ENCODE measurements around the gene FOXP1. TPM values are rescaled to one million over a fixed set of nuclear protein-coding genes. Genes with fewer than 3 reads are reported as not detected.

Gene FOXP1
- total RNA-seq, 4 donors from 2014 or later, result 169 to 300 (median 202) TPM

DNA sequence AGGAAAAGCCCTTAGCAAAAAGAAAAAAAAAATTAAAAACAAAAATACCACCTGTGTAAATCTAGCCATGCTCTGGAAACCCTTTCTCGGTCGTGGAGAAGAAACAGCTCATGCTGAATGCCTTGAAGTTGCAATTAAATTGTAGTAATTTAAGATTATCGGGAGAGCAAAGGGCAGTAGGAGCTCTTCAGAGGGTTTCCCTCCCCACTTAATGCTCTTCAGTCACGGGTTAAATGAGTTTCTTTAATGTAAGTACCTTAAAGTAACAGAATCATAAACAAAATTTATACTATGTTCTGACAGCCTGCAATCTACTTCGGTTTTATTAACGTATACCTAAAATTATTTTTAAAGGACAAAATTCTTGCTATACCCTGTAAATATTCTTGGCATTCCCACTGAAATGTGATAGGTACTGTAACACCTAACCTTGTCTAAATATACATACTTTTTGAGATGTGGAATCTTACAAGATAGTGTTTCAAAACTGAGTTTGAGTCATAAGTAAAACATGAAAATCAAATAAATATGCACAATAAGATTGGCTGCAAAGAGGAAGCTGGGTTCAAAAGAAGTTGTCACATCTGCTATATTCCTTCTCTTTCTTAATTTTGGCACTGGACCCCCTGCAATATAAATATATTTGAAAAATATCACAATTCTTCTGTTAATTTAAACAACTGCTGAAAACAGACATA lies 5.3 kb downstream of the FOXP1 start:
- ATAC-seq, result no peak
- TF ChIP-seq POLR2AphosphoS5 (IDR thresholded peaks at IDR 0.05), result no peak
- TF ChIP-seq, protein P1, sequence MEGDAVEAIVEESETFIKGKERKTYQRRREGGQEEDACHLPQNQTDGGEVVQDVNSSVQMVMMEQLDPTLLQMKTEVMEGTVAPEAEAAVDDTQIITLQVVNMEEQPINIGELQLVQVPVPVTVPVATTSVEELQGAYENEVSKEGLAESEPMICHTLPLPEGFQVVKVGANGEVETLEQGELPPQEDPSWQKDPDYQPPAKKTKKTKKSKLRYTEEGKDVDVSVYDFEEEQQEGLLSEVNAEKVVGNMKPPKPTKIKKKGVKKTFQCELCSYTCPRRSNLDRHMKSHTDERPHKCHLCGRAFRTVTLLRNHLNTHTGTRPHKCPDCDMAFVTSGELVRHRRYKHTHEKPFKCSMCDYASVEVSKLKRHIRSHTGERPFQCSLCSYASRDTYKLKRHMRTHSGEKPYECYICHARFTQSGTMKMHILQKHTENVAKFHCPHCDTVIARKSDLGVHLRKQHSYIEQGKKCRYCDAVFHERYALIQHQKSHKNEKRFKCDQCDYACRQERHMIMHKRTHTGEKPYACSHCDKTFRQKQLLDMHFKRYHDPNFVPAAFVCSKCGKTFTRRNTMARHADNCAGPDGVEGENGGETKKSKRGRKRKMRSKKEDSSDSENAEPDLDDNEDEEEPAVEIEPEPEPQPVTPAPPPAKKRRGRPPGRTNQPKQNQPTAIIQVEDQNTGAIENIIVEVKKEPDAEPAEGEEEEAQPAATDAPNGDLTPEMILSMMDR (IDR thresholded peaks at IDR 0.05), result no peak
- WGBS, 2 donors (ENCODE audit: low coverage in 1 of 2), result 27 to 39% methylated on average over 6 of the region's 6 CpGs
- peaks cover 4 to 61% (median 7%) of the 10 kb centered on the region in 3 donors for H3K4me1 ChIP-seq
- H3K4me3 ChIP-seq, result peak overlapping the region; percentile 61 to 89
- H3K27ac ChIP-seq, result peak overlapping the region; percentile 75 to 100 (median 88)
- H3K27me3 ChIP-seq, result no peaks in the 10 kb centered on the region
- H3K9me3 ChIP-seq, result no peaks in the 10 kb centered on the region
- H3K36me3 ChIP-seq, result no peaks in the 10 kb centered on the region

DNA sequence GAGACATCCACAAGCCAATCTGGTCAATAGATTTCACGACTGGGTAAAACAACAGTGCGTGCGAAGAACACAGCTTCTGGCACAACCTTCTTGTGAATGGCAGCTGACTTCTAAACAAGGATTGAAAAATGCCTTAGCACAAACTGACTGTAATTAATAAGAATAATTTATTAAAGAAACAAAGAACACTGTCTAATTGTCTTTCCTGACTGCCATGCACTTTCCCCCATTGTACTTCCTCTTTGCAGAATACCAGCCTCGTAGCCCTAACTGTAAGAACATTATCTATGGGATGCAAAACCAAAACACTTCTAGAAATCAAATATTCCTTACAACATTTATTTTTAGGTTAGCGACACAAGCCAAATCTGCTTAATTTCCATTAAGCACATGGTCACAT lies 6.5 kb downstream of the FOXP1 start:
- H3K27me3 ChIP-seq, result no peaks in the 10 kb centered on the region
- peaks cover 4 to 71% (median 7%) of the 10 kb centered on the region in 3 donors for H3K4me1 ChIP-seq
- WGBS, 2 donors (ENCODE audit: low coverage in 1 of 2), result 27 to 50% methylated on average over 5 of the region's 5 CpGs
- H3K36me3 ChIP-seq, result no peaks in the 10 kb centered on the region
- H3K4me3 ChIP-seq, result peak overlapping the region; percentile 61 to 89
- H3K9me3 ChIP-seq, result no peaks in the 10 kb centered on the region
- no peak for TF ChIP-seq POLR2A (IDR thresholded peaks at IDR 0.05)
- no peak for TF ChIP-seq EP300 (IDR thresholded peaks at IDR 0.05)
- no peak for TF ChIP-seq POLR2AphosphoS5 (IDR thresholded peaks at IDR 0.05)
- TF ChIP-seq, protein P1 (IDR thresholded peaks at IDR 0.05), result no peak
- no peak for ATAC-seq
- H3K27ac ChIP-seq, result peak overlapping the region; percentile 77 to 100 (median 89)

DNA sequence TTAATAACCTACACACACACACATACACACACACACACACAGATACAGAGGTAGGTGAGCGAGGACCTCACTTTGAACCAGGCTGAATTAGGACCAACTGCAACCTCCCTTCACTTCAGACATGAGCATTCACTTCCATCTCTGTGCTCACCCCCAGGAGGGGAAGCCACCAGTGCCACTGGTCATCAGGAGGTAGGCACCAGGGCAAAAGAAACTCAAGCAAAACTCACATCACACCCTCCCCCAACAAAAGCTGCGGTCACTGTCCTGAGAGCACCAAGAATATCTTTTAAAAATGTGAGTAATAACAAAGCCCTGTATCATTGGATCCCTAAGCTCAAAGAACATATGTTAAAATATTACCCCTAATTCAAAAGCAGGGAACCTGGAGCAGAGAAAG lies 8.1 kb downstream of the FOXP1 start:
- no peak overlapping the region for H3K4me3 ChIP-seq
- no peak for TF ChIP-seq POLR2A (IDR thresholded peaks at IDR 0.05)
- TF ChIP-seq, protein P1 (IDR thresholded peaks at IDR 0.05), result no peak
- no peak for TF ChIP-seq POLR2AphosphoS5 (IDR thresholded peaks at IDR 0.05)
- no peak for TF ChIP-seq EP300 (IDR thresholded peaks at IDR 0.05)
- peak overlapping the region; percentile 77 to 100 (median 89) for H3K27ac ChIP-seq
- no peaks in the 10 kb centered on the region for H3K36me3 ChIP-seq
- no peaks in the 10 kb centered on the region for H3K27me3 ChIP-seq
- H3K9me3 ChIP-seq, result no peaks in the 10 kb centered on the region
- no peak for ATAC-seq
- 87% methylated on average over 2 of the region's 2 CpGs; no CpG with 5 or more reads in 1 of the 2 donors for WGBS, 2 donors (ENCODE audit: low coverage in 1 of 2)
- peaks cover 7 to 83% (median 8%) of the 10 kb centered on the region in 3 donors for H3K4me1 ChIP-seq

DNA sequence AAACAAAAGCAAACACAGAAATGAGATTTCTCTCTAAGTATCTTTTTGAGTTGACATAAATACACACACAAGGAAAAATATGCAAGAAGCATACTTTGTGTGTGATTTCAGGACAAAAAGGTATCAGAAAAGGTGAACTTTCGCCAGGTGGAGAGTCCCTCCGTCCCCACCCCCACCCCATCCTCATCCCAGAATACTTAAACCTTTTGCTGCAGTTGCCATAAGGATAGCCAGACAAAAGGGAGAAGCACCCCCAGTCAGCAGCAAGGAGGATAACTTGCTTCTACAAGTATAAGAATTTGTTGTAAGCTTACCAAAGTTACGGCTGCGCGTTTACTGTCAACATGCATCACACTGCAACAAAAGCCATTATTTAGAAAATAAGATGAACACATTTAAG lies 10.3 kb downstream of the FOXP1 start:
- ATAC-seq, result no peak
- H3K4me3 ChIP-seq, result no peak overlapping the region
- no peaks in the 10 kb centered on the region for H3K36me3 ChIP-seq
- H3K27me3 ChIP-seq, result no peaks in the 10 kb centered on the region
- H3K4me1 ChIP-seq, result peaks cover 7 to 96% (median 7%) of the 10 kb centered on the region in 3 donors
- TF ChIP-seq, protein P1 (IDR thresholded peaks at IDR 0.05), result no peak
- TF ChIP-seq POLR2AphosphoS5 (IDR thresholded peaks at IDR 0.05), result no peak
- TF ChIP-seq POLR2A (IDR thresholded peaks at IDR 0.05), result no peak
- TF ChIP-seq EP300 (IDR thresholded peaks at IDR 0.05), result no peak
- H3K27ac ChIP-seq, result peak overlapping the region in 2 of 4 donors; percentile 46 to 100
- WGBS, 2 donors (ENCODE audit: low coverage in 1 of 2), result 61 to 94% methylated on average over 3 to 5 of the region's 5 CpGs
- H3K9me3 ChIP-seq, result no peaks in the 10 kb centered on the region

DNA sequence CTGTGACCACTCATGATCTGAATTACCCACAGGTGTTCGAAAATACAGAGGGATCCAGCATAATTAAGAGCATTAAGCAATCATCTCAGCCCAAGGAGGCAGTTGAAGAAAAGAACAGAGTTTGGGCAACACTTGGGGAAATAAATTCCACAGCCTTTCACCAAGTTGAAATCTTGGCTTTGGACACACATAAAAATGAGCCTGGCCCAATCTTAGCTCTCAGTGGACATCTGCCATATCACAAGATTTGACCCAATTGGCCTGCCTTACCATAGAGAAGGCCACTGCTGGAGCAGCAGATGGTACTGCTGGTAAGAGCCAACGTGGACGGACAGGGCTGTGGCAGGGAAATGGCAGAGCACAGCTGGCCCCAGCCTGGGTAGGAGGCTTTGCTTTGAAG lies 13.0 kb downstream of the FOXP1 start:
- Histone ChIP-seq H3K36me3 (peaks cover 0 to 2% of the 10 kb centered on the region in 2 donors), H3K27ac (peak overlapping the region in 1 of 4 donors; percentile 13), H3K27me3 (no peaks in the 10 kb centered on the region), H3K9me3 (no peaks in the 10 kb centered on the region), H3K4me3 (no peak overlapping the region), H3K4me1 (peaks cover 2 to 96% (median 4%) of the 10 kb centered on the region in 3 donors)
- TF ChIP-seq POLR2A (IDR thresholded peaks at IDR 0.05), result no peak
- 65 to 70% methylated on average over 3 of the region's 3 CpGs for WGBS, 2 donors (ENCODE audit: low coverage in 1 of 2)
- peak; percentile 41 for ATAC-seq
